GM18505 (cell line): ENCODE measurements around the gene NAT14.
"Not testable (repeated sequence)": the region's sequence is repeated elsewhere in the genome, so short reads cannot be mapped to it uniquely, and the experiment has no call there.

Experiments
- ATAC-seq: cut with Tn5 transposase; IDR thresholded peaks from one replicate; pipeline ENCODE4 v1.9.1; 2021; ENCODE audit not compliant: unreplicated experiment
- POLR2A ChIP-seq: IDR thresholded peaks from 4 replicates; pipeline ENCODE4 v1.6.1; 2011; ENCODE audit warnings: borderline replicate concordance; ENCODE audit not compliant: insufficient read depth, insufficient read length; ENCODE audit errors: extremely low read depth

The NAT14 gene

DNA sequence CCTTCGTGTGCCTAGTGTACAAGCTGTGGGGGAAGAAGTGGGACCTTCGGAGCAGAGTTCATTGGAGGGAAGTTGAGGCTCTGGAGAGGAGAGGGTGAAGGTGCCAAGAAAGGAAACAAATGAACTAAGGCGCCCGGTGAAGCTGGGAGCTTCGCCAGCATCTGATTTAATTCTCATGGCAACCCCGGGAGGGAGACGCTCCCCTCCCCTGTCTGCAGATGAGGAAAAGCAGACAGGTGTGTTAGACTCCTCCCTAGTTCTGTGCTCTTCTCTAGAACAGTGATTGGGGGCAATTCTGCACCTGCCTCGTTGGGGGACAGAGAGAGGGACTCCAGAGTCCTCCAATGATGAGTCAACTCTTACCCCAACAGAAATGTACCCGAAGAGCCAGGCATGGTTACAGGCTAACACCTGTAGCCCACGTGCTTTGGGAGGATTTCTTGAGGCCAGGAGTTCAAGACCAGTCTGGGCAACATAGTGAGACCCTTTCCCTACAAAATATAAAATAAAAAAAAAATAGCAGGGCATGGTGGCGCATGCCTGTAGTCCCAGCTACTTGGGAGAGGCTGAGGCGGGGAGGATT, 7.5 kb downstream of the NAT14 start:
- TF ChIP-seq POLR2A: no peak
- ATAC-seq: no peak

DNA sequence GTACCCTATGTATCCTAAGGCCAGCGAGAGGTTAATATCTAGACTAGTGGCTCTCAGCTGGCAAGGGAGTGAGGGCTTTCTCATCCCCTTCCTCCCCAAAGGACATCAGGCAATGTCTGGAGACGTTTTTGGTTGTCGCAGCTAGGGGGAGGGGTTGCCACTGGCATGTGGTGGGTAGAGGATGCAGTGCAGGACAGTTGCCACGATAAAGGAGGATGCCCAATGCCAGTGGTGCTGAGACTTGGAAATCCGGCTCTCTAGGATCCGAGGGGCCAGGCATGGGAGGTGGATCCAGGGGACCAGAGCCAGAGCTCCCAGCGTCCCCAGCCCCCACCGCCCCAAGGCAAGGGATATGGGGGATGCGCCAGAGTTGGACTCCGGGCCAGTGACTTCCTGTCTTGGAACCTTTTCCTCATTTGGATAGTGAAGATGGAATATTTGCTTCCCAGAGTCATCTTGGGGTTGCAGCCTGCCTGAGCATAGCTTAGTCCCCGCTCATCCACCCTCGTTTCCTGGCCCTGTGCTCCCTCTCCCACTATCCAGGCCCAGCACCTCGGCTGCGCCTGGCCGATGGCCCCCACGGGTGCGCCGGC, 8.2 kb downstream of the NAT14 start:
- no peak for TF ChIP-seq POLR2A
- no peak for ATAC-seq

GRCh38 chr19:55493645-55494171, 8.7 kb downstream of the NAT14 start:
- TF ChIP-seq POLR2A: no peak
- ATAC-seq: no peak

GRCh38 chr19:55494172-55494761, 9.3 kb downstream of the NAT14 start:
- no peak for TF ChIP-seq POLR2A
- ATAC-seq: no peak

DNA sequence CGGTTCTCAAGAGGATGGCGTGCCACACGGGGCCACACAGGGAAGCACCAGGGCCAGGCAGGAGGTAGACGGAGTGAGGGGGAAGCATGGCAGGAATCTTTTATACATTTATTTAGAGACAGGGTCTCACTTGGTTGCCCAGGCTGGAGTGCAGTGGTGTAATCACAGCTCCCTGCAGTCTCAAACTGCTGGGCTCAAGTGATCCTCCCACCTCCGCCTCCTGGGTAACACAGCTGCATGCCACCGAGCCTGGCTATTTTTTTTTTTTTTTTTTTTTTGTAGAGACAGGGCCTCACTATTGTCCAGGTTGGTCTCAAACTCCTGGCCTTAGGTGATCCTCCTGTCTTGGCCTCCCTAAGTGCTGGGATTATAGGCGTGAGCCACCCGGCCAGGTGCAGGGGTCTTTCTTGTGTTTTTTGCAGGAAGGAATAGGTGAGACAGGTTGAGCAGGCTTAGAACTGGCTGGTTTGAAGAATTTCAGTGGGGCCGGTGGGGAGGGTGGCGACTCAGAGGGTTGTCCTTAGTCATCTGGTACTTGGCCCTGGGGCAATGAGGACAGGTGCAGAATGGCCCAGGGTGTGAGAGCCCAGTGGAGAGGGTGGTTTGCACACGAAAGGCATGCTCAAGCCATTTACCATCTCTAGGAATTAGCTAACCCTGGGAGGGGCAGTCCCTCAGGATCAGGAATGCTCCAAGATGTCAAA, 10.8 kb downstream of the NAT14 start:
- no peak for ATAC-seq
- TF ChIP-seq POLR2A: no peak

GRCh38 chr19:55496820-55497219, 11.8 kb downstream of the NAT14 start:
- ATAC-seq: not testable (repeated sequence)

DNA sequence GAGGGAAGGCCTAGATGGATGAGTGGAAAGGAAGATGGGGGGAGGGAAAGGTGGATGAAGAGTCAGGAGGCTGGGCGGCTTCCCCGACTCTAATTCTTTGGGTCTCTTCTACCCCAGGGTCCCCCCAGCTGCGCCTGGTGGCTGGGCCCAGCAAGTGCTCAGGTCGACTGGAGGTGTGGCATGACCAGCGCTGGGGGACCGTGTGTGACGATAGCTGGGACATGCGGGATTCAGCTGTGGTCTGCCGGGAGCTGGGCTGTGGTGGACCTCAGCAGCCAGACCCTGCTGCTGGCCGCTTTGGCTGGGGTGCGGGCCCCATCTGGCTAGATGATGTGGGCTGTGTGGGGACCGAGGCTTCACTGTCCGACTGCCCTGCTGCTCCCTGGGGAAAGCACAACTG, 12.8 kb downstream of the NAT14 start:
- no peak for ATAC-seq
- TF ChIP-seq POLR2A: no peak

DNA sequence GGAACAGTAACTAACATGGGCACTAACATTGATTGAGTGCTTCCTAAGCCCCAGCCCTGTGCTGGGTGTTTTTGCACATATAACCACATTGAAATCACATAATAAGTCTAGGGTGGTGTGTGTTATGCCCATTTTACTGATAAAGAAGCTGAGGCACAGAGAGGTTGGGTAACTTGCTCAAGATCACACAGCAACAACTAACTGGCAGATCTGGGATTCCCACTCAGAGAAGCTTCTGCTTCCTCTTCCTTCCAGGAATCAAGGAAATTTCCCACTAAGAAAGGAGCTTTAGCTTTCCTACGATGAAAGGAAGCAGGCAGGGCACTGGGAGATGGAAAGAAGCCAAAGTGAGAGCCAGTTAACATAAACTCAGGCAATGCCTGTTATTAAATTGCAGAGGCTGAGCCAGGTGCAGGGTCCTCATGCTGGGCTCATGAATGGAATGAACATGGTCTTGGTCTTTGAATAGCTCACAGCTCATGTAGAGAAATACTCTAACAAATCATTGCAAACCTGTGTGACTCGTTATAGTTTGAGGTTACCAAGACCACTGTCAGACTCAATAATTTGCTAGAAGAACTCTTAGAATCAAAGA, 13.4 kb downstream of the NAT14 start:
- TF ChIP-seq POLR2A: no peak
- no peak for ATAC-seq

- no peak for ATAC-seq
- no peak for TF ChIP-seq POLR2A
Measured at GRCh38 chr19:55500368-55500952, 15.5 kb downstream of the NAT14 start.

GRCh38 chr19:55502197-55502952, 17.4 kb downstream of the NAT14 start:
- ATAC-seq: no peak
- no peak for TF ChIP-seq POLR2A

- no peak for ATAC-seq
- TF ChIP-seq POLR2A: no peak
Measured at GRCh38 chr19:55503157-55503501, 18.1 kb downstream of the NAT14 start.

- TF ChIP-seq POLR2A: peak; percentile 36
- peak; percentile 88 for ATAC-seq
Measured at GRCh38 chr19:55503502-55504251, 18.7 kb downstream of the NAT14 start.
